Osteoblast (primary cell): Measurements from ENCODE around the gene CEP170B. TPM values are rescaled to one million over a fixed set of nuclear protein-coding genes. Genes with fewer than 3 reads are reported as not detected.

Experiments used
- total RNA-seq: library from RNA; depleted of rRNA; stranded (reverse); fragments of >200 nt; gene quantifications from 2 replicates; pipeline ENCODE4 v1.2.3, GENCODE V29; 2012

CEP170B gene
- total RNA-seq, 1 donor: 21.0 TPM

Other genes starting within 250 kb of the CEP170B start
- 46.6 and 49.2 TPM in 2 replicates for gene INF2, start 175.7 kb upstream of the CEP170B start, total RNA-seq
- gene ADSS1, start 141.0 kb upstream of the CEP170B start, total RNA-seq: 2.1 and 4.3 TPM in 2 replicates
- gene SIVA1, start 112.1 kb upstream of the CEP170B start, total RNA-seq: 57.2 and 62.2 TPM in 2 replicates
- 156 and 188 TPM in 2 replicates for gene AKT1, start 69.5 kb upstream of the CEP170B start, total RNA-seq
- 2.9 TPM in 2 replicates for gene ZBTB42, start 64.2 kb upstream of the CEP170B start, total RNA-seq
- not detected in 2 replicates for gene PLD4, start 59.6 kb downstream of the CEP170B start, total RNA-seq
- gene AHNAK2, start 113.1 kb downstream of the CEP170B start, total RNA-seq: 30.8 and 31.8 TPM in 2 replicates
- 11.5 and 12.3 TPM in 2 replicates for gene CLBA1, start 120.5 kb downstream of the CEP170B start, total RNA-seq
- 13.3 and 13.8 TPM in 2 replicates for gene CDCA4, start 155.8 kb downstream of the CEP170B start, total RNA-seq
- gene GPR132, start 200.2 kb downstream of the CEP170B start, total RNA-seq: under 0.01 TPM in 2 replicates